ENCODE measurements around the gene ITGA2B. TPM values are rescaled to one million over a fixed set of nuclear protein-coding genes. Genes with fewer than 3 reads are reported as not detected.
"Not testable (repeated sequence)": the region's sequence is repeated elsewhere in the genome, so short reads cannot be mapped to it uniquely, and the experiment has no call there.

Gene ITGA2B
- total RNA-seq, 1 donor from 2014 or later: 1.4 TPM

- no peak for DNase-seq (ENCODE audit: low spot score)
Observed at GRCh38 chr17:44333371-44333770, 56.1 kb downstream of the ITGA2B start.

GRCh38 chr17:44331249-44331760 is 58.1 kb downstream of the ITGA2B start:
- no peak for DNase-seq (ENCODE audit: low spot score)

GRCh38 chr17:44330263-44330662 is 59.2 kb downstream of the ITGA2B start:
- not testable (repeated sequence) for DNase-seq (ENCODE audit: low spot score)

DNA sequence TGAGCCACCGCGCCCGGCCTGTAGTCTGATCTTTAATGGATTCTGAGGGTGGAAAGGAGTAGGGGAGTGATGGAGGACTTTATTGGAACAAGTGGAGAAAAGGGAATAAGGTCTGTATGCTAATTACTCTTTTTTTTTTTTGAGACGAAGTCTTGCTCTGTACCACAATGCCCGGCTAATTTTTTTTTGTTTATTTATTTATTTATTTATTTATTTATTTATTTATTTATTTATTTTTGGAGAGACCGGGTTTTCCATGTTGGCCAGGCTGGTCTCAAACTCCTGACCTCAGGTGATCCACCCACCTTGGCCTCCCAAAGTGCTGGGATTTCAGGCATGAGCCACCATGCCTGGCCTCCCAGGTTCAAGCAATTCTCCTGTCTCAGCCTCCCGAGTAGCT is 59.9 kb downstream of the ITGA2B start:
- not testable (repeated sequence) for DNase-seq (ENCODE audit: low spot score)

DNA sequence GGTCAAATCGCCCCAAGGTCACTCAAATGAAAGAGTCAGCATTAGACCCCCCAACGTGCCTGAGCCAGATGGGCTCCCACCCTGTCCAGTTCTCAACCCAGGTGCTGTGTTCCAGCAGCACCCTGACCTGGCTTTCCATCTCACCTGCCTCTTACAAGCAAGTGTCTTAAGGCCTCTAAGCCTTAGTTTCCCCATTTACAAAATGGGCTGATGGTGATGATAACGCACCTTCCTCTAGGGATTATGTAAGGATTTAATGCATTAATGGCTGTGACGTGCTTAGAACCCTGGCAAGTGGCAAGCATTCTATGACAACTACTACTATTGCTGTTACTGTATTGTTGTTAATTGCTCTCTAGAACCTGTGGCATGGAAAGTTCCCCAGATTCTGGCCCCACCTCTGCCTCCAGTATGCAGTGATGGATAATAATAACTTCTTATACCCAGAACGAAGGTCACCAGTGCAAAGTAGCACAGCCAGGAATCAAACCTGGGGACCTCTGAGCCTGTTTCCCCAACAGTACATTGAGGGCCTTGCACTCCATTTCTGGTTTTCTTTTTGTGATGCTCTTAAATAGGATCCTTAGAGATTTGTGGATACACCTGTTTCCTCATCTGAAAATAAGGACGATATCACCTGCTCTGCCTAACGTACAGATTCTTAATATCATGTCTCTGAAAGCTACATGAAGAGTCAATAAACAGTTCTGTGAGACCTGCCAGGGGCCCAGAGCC is 61.6 kb downstream of the ITGA2B start:
- no peak for DNase-seq (ENCODE audit: low spot score)

- DNase-seq (ENCODE audit: low spot score): peak; percentile 97
Observed at GRCh38 chr17:44326861-44327444, 62.5 kb downstream of the ITGA2B start.

- peak; percentile 99 for DNase-seq (ENCODE audit: low spot score)
Observed at GRCh38 chr17:44324571-44325275, 64.7 kb downstream of the ITGA2B start, which contains the start of gene SLC25A39. TSS of gene SLC25A39 (minus strand) at chr17:44324823. CDS start at chr17:44323562, 1,261 bp downstream.

DNA sequence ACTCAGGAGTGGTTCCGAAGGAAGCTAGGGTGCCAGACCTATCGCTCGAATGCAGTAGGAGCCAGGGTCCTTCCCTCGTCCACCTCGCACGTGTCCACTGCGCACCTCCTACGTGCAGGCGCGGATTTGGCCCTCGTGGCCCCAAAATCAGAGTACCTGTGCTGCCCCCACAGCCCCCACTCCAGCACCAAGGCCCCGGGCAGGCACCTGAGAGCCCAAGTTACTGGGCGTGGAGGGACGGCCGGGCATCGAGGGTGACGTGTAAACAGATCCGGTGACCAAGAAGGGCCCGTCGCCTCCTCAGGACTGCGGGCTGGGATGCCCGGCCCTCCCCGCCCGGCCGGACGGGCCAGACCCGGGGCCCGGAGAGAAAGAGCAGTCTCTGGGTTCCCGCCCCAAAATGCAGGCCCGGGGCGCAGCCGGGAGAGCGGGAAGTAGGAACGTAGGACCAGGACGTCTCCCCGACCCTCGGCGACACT is 65.3 kb downstream of the ITGA2B start:
- DNase-seq (ENCODE audit: low spot score): no peak

DNA sequence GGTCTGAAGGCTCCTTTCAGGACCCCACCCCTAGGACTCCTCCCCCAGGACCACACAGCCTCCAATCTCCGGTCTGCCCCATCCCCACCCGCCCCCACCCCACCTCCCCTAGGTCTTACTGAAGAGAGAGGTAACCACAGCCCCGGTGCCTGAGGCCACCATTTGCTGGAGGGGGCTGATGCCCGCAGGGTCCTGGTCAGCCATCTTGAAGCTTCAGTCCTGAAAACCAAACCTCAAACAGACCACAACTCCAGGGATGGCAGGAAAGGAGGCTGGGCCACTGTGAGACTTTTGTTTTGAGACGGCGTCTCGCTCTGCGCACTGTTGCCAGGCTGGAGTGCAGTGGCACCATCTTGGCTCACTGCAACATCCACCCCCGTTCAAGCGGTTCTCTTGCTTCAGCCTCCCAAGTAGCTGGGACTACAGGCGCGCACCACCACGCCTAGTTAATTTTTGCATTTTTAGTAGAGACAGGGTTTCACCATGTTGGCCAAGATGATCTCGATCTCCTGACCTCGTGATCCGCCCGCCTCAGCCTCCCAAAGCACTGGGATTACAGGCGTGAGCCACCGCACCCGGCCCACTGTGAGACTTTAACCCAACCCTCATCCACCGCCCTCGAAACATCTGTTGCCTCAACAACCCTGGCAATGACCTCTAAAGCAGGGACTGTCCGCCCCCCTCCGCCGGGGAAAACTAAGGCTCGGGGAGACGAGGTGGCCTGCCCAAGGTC is 65.9 kb downstream of the ITGA2B start:
- DNase-seq (ENCODE audit: low spot score): no peak

- DNase-seq (ENCODE audit: low spot score): no peak
Observed at GRCh38 chr17:44322236-44322895, 67.1 kb downstream of the ITGA2B start.

Other genes starting within 250 kb of the ITGA2B start
- gene HROB, start 247.7 kb downstream of the ITGA2B start, total RNA-seq: 0.74 TPM
- gene ASB16, start 218.9 kb downstream of the ITGA2B start, total RNA-seq: not detected
- 35.8 TPM for gene TMUB2, start 202.7 kb downstream of the ITGA2B start, total RNA-seq
- 64.5 TPM for gene ATXN7L3, start 189.8 kb downstream of the ITGA2B start, total RNA-seq
- gene UBTF, start 170.0 kb downstream of the ITGA2B start, total RNA-seq: 41.2 TPM
- 0.35 TPM for gene SLC4A1, start 121.5 kb downstream of the ITGA2B start, total RNA-seq
- gene RUNDC3A, start 81.0 kb downstream of the ITGA2B start, total RNA-seq: 0.13 TPM
- 60.0 TPM for gene SLC25A39, start 64.8 kb downstream of the ITGA2B start, total RNA-seq
- gene GRN, start 44.3 kb downstream of the ITGA2B start, total RNA-seq: 278 TPM
- 3.0 TPM for gene FAM171A2, start 25.8 kb downstream of the ITGA2B start, total RNA-seq
- 38.1 TPM for gene GPATCH8, start 113.8 kb upstream of the ITGA2B start, total RNA-seq
- 3.9 TPM for gene FZD2, start 167.8 kb upstream of the ITGA2B start, total RNA-seq